Ishikawa (cell line): ENCODE results near the gene VIPAS39.

Experiments
- CEBPB ChIP-seq: IDR thresholded peaks from 2 replicates; pipeline ENCODE4 v1.6.1; 2012
- CREB1 ChIP-seq: IDR thresholded peaks from 2 replicates; pipeline ENCODE4 v1.6.1; 2012; ENCODE audit warnings: low read depth
- EGR1 ChIP-seq: IDR thresholded peaks from 2 replicates; pipeline ENCODE4 v1.6.1; 2012
- EP300 ChIP-seq: IDR thresholded peaks from 2 replicates; pipeline ENCODE4 v1.6.1; 2012; ENCODE audit warnings: borderline replicate concordance
- FOXM1 ChIP-seq: IDR thresholded peaks from 2 replicates; pipeline ENCODE4 v1.6.1; 2012; ENCODE audit warnings: low read depth, borderline replicate concordance
- NFIC ChIP-seq: IDR thresholded peaks from 2 replicates; pipeline ENCODE4 v1.6.1; 2012
- RAD21 ChIP-seq: IDR thresholded peaks from 2 replicates; pipeline ENCODE4 v1.6.1; 2012; ENCODE audit warnings: low read depth
- TAF1 ChIP-seq: IDR thresholded peaks from 2 replicates; pipeline ENCODE4 v1.6.1; 2012; ENCODE audit warnings: low read depth, mild to moderate bottlenecking
- TCF12 ChIP-seq: IDR thresholded peaks from 2 replicates; pipeline ENCODE4 v1.6.1; 2012; ENCODE audit warnings: low read depth
- TEAD4 ChIP-seq: IDR thresholded peaks from 2 replicates; pipeline ENCODE4 v1.6.1; 2012
- YY1 ChIP-seq: IDR thresholded peaks from 2 replicates; pipeline ENCODE4 v1.6.1; 2012; ENCODE audit warnings: low read depth
- ZBTB7A ChIP-seq: IDR thresholded peaks from 2 replicates; pipeline ENCODE4 v1.6.1; 2012; ENCODE audit warnings: low read depth
- TF ChIP-seq, protein P1 (sequence below): IDR thresholded peaks from 2 replicates; pipeline ENCODE4 v1.6.1; 2012
- TF ChIP-seq, protein P2 (sequence below): IDR thresholded peaks from 2 replicates; pipeline ENCODE4 v1.6.1; 2012; ENCODE audit warnings: low read depth, mild to moderate bottlenecking
- TF ChIP-seq, protein P3 (sequence below): IDR thresholded peaks from 2 replicates; pipeline ENCODE4 v1.6.1; 2012

Gene VIPAS39

GRCh38 chr14:77485256-77485655 lies 27.9 kb upstream of the VIPAS39 start:
- TF ChIP-seq CEBPB (no peak), EGR1 (no peak), EP300 (no peak), RAD21 (no peak), ZBTB7A (no peak), TCF12 (no peak), NFIC (no peak), CREB1 (no peak)
- TF ChIP-seq, protein P1, sequence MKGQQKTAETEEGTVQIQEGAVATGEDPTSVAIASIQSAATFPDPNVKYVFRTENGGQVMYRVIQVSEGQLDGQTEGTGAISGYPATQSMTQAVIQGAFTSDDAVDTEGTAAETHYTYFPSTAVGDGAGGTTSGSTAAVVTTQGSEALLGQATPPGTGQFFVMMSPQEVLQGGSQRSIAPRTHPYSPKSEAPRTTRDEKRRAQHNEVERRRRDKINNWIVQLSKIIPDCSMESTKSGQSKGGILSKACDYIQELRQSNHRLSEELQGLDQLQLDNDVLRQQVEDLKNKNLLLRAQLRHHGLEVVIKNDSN = no peak
- TF ChIP-seq, protein P2, sequence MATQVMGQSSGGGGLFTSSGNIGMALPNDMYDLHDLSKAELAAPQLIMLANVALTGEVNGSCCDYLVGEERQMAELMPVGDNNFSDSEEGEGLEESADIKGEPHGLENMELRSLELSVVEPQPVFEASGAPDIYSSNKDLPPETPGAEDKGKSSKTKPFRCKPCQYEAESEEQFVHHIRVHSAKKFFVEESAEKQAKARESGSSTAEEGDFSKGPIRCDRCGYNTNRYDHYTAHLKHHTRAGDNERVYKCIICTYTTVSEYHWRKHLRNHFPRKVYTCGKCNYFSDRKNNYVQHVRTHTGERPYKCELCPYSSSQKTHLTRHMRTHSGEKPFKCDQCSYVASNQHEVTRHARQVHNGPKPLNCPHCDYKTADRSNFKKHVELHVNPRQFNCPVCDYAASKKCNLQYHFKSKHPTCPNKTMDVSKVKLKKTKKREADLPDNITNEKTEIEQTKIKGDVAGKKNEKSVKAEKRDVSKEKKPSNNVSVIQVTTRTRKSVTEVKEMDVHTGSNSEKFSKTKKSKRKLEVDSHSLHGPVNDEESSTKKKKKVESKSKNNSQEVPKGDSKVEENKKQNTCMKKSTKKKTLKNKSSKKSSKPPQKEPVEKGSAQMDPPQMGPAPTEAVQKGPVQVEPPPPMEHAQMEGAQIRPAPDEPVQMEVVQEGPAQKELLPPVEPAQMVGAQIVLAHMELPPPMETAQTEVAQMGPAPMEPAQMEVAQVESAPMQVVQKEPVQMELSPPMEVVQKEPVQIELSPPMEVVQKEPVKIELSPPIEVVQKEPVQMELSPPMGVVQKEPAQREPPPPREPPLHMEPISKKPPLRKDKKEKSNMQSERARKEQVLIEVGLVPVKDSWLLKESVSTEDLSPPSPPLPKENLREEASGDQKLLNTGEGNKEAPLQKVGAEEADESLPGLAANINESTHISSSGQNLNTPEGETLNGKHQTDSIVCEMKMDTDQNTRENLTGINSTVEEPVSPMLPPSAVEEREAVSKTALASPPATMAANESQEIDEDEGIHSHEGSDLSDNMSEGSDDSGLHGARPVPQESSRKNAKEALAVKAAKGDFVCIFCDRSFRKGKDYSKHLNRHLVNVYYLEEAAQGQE = no peak
- TF ChIP-seq, protein P3, sequence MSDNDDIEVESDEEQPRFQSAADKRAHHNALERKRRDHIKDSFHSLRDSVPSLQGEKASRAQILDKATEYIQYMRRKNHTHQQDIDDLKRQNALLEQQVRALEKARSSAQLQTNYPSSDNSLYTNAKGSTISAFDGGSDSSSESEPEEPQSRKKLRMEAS = no peak

GRCh38 chr14:77482422-77482821 lies 25.0 kb upstream of the VIPAS39 start:
- TF ChIP-seq, protein P3 = no peak
- TF ChIP-seq CREB1 (no peak), EGR1 (no peak), TCF12 (no peak), TEAD4 (no peak), ZBTB7A (no peak), EP300 (no peak), CEBPB (no peak), TAF1 (no peak), FOXM1 (no peak), RAD21 (no peak), NFIC (no peak), YY1 (no peak)
- TF ChIP-seq, protein P1 = no peak
- TF ChIP-seq, protein P2 = no peak

DNA sequence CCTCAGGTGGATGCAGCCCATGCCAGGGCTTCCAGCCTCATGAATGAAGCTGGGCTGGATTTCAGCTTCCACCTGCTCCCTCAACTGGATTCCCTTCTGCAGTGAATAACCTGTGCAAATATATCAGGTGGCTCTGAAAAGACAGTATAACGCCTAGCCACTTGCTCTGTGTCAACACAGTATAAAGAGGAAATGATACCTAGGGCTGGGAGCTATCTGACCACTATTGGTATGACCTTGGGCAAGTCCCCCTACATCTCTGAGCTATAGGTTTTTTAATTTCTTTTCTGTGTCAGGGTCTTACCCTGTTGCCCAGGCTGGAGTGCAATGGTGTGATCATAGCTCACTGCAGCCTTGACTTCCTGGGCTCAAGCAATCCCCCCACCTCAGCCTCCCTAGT lies 21.4 kb upstream of the VIPAS39 start:
- TF ChIP-seq TEAD4 (no peak), EP300 (no peak), RAD21 (no peak), ZBTB7A (no peak), NFIC (no peak), CREB1 (no peak), YY1 (no peak), FOXM1 (no peak), EGR1 (no peak)
- TF ChIP-seq, protein P1 = no peak
- TF ChIP-seq, protein P2 = no peak
- TF ChIP-seq, protein P3 = no peak

GRCh38 chr14:77478029-77478428 lies 20.6 kb upstream of the VIPAS39 start:
- TF ChIP-seq TCF12 (no peak), TAF1 (no peak)
